ENCODE data around the gene UBE3D.
A peak's percentile ranks its signal among the peaks of the same experiment; 100 is the strongest.

Gene UBE3D, protein sequence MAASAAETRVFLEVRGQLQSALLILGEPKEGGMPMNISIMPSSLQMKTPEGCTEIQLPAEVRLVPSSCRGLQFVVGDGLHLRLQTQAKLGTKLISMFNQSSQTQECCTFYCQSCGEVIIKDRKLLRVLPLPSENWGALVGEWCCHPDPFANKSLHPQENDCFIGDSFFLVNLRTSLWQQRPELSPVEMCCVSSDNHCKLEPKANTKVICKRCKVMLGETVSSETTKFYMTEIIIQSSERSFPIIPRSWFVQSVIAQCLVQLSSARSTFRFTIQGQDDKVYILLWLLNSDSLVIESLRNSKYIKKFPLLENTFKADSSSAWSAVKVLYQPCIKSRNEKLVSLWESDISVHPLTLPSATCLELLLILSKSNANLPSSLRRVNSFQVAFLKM
- 8.3 to 14.0 (median 10.5) reads per million in 4 experiments for total RNA-seq

DNA sequence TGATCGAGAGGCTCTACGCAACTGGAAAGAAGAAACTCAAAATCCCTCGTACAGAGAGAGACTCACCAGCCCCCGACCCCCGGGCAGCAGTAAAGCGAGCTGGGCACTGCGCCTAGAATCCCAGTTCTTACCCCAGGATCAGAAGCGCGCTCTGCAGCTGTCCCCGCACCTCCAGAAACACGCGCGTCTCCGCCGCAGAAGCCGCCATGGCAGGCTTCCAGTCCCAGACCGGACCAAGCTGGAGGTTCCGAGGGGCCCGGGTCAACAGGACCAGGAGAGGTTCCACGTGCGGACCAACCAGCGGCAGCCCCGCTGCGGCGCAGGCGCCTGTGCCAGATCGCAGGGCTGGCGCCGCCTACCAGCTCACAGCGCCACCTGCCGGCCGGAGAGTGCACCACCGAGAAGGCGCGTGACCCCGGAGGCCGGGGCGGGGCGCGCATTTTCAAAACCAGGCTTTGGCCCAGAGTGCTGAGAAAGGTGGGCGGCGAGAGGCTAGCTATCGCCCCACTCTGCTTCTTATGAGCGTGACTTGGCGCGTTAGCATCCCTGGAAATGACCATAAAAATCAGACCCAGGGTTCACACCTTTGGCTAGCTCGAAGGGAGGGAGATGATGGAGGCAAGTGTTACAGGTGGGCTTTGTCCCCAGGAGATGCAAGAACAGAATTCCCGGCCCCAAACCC lies at the start of gene UBE3D:
TSS of gene UBE3D (minus strand) at position 331 of the 682 bp plus-strand sequence. CDS start at position 208, 123 bp downstream.
- peak; percentile 89 for DNase-seq

DNA sequence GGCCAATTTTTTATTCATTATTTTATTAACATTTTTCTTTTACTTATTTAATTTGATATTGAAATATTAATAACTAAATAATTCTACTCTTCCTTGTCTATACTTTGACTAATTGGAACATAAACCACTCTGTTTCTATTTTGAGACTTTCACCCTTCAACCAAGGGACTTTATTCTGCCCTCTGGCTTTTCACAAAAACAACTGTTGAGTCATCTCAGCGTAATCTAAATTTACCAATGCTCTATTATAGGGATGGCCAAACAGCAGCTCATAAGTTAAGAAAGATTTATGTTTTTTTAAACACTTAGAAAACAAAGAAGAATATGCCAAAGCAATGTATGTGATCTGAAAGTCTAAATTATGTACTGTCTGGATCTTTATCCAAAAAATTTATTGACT lies 48.5 kb upstream of the UBE3D start:
- DNase-seq = no peak

DNA sequence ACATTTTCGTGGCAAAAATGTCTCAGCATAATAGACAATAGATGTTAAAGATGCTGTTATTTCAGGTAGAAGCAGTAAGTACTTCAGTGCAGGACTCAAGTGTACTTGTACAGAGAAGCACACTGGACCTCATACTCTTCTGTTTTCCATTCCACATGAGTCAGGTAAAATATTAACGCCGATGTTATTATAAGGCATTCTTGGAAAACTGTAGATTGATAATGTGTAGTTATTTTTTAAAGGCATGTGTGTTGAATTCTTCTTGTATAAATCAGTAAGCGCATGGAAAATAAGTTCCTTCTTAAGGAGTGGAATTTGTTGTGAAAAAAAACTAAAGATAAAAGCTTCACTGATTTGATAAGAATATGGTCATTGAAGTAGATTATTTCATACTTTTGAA lies 47.6 kb upstream of the UBE3D start:
- DNase-seq = no peak

DNA sequence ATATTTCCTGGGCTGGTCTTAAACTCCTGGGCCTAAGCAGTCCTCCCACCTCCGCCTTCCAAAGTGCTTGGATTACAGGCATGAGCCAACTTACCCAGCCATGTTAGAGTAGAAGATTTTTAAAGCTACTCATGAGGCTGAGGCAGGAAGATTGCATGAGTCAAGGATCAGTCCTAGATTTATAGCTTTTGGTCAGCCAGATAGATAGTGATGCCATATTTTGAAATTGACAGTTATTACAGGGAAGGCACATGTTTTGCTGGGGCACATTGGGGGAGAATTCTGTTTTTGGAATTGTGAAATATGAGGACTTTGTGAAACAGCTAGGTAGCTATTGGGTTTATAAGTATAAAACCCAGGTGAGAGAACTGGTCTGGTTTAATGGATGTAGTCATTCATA lies 42.7 kb upstream of the UBE3D start:
- DNase-seq = no peak

DNA sequence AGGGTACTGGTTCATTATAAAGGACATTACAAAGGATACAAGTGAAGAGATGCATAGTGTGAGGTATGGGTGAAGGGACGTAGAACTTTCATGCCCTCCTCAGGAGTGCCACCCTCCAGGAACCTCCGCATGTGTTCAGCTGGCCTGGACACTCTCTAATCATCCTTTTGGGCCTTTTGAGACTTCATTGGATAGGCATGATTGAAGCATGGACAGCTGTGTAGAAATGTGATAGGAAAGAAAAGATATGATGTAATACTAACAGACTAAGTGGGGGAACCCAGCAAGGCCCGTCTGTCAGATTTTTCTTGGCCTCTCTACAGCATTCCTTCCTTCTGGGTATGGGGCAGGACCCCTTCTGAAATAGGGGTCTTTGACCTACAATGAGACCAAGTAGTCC lies 32.9 kb upstream of the UBE3D start:
- DNase-seq = no peak

DNA sequence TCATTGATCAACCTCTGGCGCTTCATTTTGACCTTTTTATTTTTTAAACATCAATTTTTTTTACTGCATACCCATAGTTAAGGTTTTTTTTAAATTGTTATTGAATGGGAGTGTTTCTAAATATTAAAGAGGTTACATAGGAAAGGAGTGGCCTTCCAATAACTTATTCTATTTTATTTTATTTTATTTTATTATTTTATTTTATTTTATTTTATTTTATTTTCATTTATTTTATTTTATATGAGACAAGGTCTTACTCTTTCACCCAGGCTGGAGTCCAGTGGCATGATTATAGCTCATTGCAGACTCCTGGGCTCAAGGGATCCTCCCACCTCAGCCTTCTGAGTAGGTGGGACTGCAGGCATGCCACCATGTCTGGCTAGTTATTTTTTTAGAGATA lies 32.0 kb upstream of the UBE3D start:
- no peak for DNase-seq

DNA sequence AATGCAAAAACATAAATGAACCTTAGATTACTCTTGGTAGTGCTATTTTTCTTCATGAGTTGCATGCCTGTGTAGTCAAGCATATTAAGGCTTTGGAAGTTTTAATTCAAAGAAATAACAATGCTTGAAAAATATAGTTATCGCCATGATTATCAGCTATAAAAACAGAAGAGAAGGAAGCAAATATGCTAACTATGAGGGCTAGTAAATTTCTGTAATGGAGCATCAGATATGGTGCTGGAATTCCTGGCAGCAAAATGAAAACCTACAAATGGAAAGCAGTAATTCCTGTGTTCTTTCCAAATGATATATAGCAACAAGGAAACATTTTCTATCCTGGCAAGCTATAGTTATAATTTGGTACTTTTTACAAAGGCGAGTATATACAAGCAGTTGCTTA lies 31.6 kb upstream of the UBE3D start:
- no peak for DNase-seq

DNA sequence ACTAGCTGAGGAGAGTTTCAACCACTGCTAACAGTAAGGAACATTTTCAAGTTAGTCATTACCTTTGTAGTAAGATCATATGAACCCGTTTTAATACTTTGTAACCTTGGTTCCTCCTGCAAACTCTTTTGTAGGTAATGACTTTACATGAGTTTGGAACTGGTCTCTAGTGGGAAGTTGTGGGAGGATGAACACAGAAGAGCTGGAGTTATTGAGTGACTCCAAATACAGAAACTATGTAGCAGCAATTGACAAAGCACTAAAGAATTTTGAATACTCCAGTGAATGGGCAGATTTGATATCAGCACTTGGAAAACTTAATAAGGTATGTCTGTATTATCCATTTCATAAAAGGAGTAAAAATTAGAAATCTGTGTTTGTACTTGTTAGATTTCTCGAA lies 31.1 kb upstream of the UBE3D start:
- DNase-seq = no peak

DNA sequence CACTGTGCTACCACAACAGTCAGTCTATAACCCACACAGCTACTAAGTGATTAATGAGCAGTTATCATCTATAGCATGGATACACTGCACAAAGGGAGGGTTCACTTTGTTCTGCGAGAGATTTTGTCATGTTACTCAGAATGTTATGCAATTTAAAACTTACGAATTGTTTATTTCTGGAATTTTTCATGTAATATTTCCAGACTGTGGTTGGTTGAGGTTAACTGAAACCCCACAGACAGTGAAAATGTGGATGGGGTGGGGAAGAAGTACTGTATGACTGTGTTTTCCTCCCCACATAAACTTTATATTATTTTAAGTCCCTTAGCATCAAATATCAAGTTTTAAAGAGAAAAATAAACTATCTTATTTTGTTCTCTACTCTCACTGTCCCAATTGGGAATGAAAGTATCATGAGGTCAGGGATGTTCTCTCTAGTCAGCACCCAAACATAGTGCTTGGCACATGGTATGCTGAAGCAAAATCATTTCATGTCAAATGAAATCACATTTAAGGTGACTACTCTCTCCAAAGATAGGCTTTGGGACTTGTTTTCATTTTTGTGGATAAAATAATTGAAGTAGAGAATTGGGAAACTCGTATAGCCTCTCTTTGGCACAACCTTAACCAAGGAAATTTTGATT lies 27.2 kb upstream of the UBE3D start:
- no peak for DNase-seq

DNA sequence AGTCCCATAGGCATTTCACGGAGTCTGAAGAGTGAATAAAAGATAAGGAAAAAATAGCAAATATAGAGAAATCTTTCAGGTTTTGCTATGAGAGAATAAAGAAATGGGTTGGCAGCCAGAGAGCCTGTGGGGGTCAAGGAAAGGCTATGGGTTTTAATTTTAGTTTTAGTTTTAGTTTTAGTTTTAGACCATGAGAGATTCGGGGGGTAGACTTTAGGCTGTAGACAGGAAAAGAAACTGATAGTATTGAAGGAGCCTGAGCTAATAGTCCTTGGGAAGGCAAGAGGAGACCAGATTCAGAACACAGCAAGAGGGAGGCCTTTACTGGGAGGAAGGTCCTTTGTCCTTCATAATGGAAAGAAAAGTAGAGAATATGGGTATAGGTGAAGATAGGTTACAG lies 21.1 kb upstream of the UBE3D start:
- DNase-seq = no peak

DNA sequence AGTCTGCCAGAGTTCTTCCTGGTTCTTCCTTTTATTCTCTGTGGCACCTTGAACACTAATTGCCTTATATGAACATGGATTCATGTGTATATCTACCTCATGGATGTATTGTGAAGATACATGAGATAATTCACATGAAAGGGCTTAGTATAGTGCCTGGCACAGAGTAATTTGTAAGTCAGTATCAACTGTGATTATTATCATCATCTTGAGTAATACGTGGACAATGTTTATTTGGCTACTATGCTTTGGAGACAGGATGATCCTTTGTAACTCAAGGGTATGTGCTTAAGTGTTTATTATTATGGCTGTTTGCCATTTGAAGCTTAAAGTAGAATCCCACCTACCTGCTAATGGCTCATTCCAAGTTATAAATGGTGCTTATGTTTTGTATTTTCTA lies 17.8 kb upstream of the UBE3D start:
- DNase-seq = no peak

DNA sequence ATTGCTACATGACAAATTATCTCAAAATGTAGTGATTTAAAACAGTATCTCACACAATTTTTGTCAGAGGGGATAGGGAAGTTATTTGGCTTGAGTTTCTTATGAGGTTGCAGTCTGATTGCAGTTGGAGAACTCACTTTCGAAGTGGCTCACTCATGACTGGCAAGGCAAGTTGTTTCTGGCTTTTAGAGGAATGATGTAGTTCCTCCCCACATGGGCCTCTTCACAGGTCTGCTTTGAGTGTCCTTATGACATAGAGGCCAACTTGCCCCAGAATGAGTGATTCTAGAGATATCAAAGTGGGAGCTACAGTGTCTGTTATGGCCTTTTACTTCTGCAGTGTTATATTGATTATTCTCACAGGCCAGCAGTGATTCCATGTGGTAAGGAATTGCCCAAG lies 8.0 kb upstream of the UBE3D start:
- DNase-seq = no peak

DNA sequence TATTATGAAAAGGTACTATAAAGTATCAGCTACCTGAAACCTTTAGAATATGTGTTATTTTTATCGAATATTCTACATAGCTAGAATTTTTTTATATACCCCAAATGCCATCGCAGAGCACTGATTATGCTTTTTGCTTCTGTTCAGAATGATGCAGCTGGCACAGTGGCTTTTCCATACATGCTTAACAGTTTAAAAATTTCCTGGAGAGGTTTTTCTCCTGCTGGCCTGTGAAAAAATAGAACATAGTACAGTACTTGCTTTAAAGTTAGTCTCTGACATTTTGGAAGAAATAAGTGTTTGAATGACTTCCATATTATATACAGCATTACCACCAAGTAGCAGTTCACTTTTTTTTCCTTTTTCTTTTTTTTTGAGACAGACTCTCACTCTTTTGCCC lies 7.1 kb upstream of the UBE3D start:
- no peak for DNase-seq

DNA sequence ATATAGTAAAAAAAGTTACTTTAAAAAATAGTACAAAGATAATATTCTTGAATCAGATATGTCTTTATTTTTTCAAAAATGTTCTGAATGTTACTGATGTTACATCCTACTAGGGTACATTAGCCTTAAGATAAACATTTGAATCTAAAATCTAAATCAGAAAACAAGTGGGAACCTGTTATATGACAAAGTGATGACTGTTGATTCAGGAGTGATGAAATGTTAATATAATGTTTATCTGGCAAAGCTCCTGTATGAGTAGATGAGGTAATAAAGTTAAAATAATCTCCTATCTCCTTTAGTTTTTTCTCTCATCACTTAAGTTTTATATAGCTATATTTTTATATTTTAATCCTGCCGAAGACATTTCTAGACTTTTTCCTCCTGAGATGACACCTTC lies 6.1 kb upstream of the UBE3D start:
- no peak for DNase-seq

DNA sequence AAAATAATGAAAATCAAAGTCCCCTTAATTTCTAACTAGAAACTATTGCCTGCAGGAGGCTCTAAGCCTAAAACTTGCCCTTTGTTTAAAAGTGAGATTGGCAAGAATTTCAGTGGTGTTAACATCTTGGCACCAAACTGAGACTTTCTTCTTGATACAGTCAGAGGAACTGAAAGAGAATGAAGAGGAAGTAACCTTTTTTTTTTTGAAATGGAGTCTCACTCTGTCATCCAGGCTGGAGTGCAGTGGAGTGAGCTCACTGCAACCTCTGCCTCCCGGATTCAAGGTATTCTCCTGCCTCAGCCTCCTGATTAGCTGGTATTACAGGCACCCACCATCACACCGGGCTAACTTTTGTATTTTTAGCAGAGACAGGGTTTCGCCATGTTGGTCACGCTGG lies 5.4 kb upstream of the UBE3D start:
- DNase-seq = no peak

DNA sequence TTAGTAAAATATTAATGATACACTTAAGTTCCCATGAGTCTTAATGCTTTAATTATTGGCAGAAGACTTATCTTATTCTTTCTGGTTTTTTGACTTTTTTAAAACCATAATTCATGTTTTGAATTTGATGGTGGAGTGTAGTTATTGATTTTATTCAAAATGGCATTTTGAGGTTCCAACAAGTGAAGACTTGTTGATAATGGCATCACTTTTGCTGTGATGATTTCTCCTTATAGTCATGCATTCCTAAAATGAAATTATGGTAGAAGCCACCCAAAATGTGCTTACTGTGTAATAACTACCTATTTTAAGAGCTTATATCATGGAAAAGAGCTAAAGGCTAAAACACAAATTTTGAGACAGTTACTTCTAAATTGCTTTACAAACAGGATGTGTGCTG lies 4.0 kb upstream of the UBE3D start:
- DNase-seq = no peak

DNA sequence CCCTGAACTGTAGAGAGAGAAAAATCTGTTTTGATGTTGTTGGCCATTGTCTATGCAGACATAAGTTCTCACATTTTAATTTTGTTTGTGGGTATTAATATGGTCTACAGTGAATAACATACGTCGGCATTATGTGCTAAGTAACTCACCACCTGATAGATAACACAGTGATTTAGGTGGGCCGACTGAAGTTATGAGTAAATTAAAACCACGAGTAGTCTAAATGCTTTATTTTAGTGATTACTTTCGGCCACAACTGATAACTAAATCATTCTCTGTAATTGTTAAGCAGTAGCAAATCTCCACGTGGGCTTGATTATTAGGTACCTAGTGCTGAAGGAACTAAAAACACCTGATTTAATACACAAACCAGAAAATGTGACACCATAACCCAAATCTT lies 3.0 kb upstream of the UBE3D start:
- DNase-seq = no peak

DNA sequence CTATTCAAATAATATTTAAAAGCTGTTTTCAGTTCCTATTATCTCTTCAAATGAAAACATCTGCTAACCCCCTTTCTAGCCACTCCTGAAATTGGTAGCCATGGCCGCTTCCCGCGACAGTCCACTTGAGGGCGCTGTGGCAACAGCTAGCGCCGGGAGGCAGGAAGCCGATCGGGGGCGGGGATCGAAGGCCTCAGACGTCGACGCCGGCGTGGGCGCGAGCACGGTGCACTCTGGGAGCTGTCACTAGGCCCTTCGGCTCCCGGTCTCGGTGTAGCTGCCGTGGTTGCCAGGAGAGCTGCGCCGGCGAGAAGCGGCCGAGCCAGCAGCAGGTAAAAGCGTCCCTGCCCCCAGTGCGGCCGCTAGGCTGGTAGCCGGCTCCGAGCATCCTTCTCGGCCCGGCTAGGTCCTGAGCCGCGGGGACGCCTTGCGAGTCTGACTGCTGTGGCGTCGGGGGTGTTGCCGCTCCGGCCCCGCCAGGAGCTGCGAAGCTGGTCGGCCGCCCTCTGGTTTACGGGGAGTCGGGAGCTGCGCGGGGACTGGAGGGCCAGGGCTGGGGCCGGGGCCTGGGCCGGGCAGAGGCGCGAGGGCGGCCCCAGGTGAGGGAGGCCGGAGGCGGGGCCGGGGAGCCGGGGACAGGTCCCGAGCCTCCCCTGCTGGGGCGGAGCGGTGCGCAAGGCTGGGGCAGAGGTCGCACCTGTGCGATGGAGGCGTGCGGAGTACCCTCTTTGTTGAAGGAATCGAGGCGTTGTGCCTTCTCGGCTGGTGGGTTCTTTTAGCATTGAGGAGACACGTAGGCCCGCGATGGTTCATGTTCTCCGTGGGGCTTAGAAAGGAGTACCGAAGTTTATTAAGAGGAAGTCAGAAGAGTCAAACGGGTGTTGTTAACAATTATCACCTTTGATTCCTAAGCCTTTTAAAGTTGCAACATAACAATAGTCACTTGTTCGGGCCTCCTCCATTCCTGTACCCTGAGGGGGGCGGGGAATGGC lies 2.1 kb upstream of the UBE3D start, which contains the start of gene DOP1A:
TSS of gene DOP1A (plus strand) at position 224 of the 992 bp plus-strand sequence. CDS start 29,307 bp downstream, outside the sequence.
- DNase-seq = peak; percentile 92

DNA sequence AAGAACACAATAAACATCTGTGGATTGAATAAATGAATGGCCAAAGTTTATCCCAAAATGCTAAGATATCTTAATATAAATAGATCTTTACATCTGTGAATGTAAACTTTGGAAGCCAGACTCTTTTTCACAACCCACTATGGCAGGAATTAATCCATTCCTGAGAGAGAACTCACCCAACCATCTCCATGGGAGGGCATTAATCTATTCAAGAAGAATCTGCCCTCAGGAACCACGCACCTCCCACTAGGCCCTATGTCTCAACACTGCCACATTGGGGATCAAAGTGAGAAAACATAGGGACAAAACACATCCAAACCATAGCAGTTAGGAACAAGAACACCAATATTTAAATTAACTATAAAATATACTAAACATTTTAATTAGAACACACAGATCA lies 3.4 kb downstream of the UBE3D start:
- DNase-seq = no peak

DNA sequence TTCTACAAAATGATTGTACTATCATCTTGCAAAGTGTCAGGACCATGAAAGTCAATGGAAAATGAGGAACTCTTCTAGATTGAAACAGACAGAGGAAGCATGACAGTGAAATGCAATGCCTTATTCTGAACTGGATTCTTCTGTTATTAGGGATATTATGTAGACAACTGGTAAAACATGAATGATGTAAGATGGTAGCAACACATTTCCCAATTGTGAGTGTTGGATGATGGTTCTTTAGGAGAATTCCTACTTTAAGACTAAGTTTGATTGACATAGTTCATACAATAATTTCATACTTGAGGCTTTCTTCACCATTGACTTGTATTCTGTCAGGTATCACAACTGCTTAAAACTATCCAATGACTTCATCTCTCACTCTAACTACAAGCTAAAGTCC lies 4.5 kb downstream of the UBE3D start:
- DNase-seq = no peak

DNA sequence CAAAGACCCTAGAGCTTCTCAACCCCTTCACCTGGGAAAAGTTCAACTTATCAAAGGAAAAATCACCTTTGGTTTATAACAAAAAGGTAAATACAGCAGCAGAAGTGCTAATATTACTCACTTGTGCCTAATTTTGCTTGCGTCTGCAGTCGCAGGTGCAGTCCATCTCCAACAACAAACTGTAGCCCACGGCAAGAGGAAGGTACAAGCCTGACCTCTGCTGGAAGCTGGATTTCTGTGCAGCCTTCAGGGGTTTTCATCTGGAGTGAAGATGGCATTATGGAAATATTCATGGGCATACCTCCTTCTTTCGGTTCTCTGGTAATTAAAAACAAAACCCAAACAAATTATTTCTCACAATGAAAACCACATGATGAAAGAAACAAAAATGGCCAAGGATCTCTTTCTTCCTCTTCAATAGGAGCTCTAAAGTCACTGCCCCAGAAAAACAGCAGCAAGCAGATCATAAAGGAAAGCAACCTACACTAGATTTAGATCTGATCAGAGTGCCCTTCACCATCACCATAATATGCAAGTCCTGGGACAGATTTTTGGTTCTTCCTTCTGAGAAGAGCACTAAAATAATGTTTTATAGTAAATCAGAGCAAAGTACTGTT lies 7.8 kb downstream of the UBE3D start:
- DNase-seq = no peak

DNA sequence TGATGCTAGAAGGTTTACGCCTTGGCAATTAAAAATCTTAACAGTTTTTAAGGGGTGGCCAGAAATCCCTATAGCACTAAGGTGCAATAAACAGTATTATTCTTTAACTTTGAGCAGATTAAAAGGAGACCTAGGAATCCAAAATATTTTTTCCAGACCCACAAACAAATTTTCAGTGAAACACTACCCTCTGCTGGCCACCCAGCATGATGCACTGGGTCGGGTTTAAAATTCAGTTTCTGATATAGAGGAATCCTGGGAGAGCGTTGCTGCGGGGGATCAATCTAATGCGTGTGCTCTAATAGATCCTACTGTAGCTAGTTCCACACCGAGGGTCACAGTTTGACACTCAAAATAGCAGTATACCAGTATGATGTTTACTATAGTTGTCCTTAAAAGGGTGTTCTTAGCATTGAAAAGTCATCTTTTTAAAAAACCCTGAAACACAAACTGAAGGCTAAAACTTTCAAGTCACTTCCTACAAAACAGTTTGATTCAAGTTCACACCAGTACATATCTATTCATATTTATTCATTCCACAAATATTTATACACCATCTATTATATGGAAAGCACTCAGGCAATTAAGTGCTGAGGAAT lies 10.2 kb downstream of the UBE3D start:
- peak; percentile 1 for DNase-seq

All from effector CD8-positive, alpha-beta T cell (primary cell).